ENCODE data around the gene SKAP2.

SKAP2 gene

GRCh38 chr7:26633557-26633956, 230.8 kb downstream of the SKAP2 start:
- DNase-seq (ENCODE audit: low read depth) = no peak
- no peak overlapping the region for H3K4me3 ChIP-seq (ENCODE audit: low read length)

GRCh38 chr7:26631601-26632000, 232.8 kb downstream of the SKAP2 start:
- TF ChIP-seq CTCF (conservative IDR thresholded peaks at IDR 0.05; ENCODE audit: low read length) = no peak

More at GRCh38 chr7:26633557-26633956, 230.8 kb downstream of the SKAP2 start:
- TF ChIP-seq CTCF (conservative IDR thresholded peaks at IDR 0.05; ENCODE audit: low read length) = no peak

GRCh38 chr7:26630941-26631580, 233.3 kb downstream of the SKAP2 start:
- DNase-seq (ENCODE audit: low read depth) = no peak
- TF ChIP-seq CTCF (conservative IDR thresholded peaks at IDR 0.05; ENCODE audit: low read length) = no peak
- H3K4me3 ChIP-seq (ENCODE audit: low read length) = no peak overlapping the region

More at GRCh38 chr7:26631601-26632000, 232.8 kb downstream of the SKAP2 start:
- no peak for DNase-seq (ENCODE audit: low read depth)
- H3K4me3 ChIP-seq (ENCODE audit: low read length) = no peak overlapping the region

- no peak for TF ChIP-seq CTCF (conservative IDR thresholded peaks at IDR 0.05; ENCODE audit: low read length)
- no peak for DNase-seq (ENCODE audit: low read depth)
- no peak overlapping the region for H3K4me3 ChIP-seq (ENCODE audit: low read length)
Measured at GRCh38 chr7:26630361-26630760, 234.0 kb downstream of the SKAP2 start.

GRCh38 chr7:26629696-26630095, 234.7 kb downstream of the SKAP2 start:
- no peak for TF ChIP-seq CTCF (conservative IDR thresholded peaks at IDR 0.05; ENCODE audit: low read length)
- no peak overlapping the region for H3K4me3 ChIP-seq (ENCODE audit: low read length)
- no peak for DNase-seq (ENCODE audit: low read depth)

GRCh38 chr7:26627891-26628341, 236.5 kb downstream of the SKAP2 start:
- DNase-seq (ENCODE audit: low read depth) = no peak
- TF ChIP-seq CTCF (conservative IDR thresholded peaks at IDR 0.05; ENCODE audit: low read length) = no peak
- no peak overlapping the region for H3K4me3 ChIP-seq (ENCODE audit: low read length)

- H3K4me3 ChIP-seq (ENCODE audit: low read length) = no peak overlapping the region
- no peak for DNase-seq (ENCODE audit: low read depth)
- TF ChIP-seq CTCF (conservative IDR thresholded peaks at IDR 0.05; ENCODE audit: low read length) = no peak
Measured at GRCh38 chr7:26627221-26627620, 237.2 kb downstream of the SKAP2 start.

Data from AG10803 (cell line).